Astrocyte of the spinal cord (primary cell): ENCODE data around the gene AURKA.
"Not testable (repeated sequence)": the region's sequence is repeated elsewhere in the genome, so short reads cannot be mapped to it uniquely, and the experiment has no call there.

Source experiments
- DNase-seq: peaks from one replicate; pipeline ENCODE4 v3.0.0; 2011; ENCODE audit warnings: low read depth, low spot score
- H3K4me3 ChIP-seq: 2 replicates; pipeline ENCODE4 v1.5.1; 2011; ENCODE audit warnings: low read depth, mild to moderate bottlenecking, low read length, moderate library complexity
- in situ Hi-C: cut with HindIII; loops from 2 replicates; pipeline ENCODE4 v1.10.0; 2017; ENCODE audit warnings: low sequenced_read_pairs
- TF ChIP-seq, protein P1 (sequence below): IDR thresholded peaks from 2 replicates; pipeline ENCODE4 v1.5.1; 2012; ENCODE audit warnings: low read depth, mild to moderate bottlenecking, low read length, inconsistent platforms

The AURKA gene

DNA sequence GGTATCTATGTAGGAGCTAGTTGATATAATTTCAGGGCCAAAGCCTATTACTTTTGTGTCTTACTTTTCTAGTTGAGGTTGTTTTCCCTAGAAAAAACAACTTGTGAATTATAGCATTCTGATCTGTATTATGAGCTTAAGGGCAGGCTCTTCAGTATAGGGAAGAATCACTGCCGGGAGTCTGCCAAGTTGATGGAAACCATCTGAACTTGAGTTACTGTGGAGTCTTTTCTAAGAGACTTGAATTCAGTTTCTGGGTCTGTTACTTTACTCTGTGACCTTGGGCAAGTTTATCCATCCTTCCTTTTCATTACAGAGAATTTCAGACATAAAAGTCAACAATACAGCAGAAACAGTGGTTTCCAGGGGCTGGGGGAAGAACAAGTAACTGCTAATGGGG, 17.9 kb upstream of the AURKA start:
- in situ Hi-C loops: no loop called here
- no peak for DNase-seq
- TF ChIP-seq, protein P1, sequence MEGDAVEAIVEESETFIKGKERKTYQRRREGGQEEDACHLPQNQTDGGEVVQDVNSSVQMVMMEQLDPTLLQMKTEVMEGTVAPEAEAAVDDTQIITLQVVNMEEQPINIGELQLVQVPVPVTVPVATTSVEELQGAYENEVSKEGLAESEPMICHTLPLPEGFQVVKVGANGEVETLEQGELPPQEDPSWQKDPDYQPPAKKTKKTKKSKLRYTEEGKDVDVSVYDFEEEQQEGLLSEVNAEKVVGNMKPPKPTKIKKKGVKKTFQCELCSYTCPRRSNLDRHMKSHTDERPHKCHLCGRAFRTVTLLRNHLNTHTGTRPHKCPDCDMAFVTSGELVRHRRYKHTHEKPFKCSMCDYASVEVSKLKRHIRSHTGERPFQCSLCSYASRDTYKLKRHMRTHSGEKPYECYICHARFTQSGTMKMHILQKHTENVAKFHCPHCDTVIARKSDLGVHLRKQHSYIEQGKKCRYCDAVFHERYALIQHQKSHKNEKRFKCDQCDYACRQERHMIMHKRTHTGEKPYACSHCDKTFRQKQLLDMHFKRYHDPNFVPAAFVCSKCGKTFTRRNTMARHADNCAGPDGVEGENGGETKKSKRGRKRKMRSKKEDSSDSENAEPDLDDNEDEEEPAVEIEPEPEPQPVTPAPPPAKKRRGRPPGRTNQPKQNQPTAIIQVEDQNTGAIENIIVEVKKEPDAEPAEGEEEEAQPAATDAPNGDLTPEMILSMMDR: no peak
- no peak overlapping the region for H3K4me3 ChIP-seq

DNA sequence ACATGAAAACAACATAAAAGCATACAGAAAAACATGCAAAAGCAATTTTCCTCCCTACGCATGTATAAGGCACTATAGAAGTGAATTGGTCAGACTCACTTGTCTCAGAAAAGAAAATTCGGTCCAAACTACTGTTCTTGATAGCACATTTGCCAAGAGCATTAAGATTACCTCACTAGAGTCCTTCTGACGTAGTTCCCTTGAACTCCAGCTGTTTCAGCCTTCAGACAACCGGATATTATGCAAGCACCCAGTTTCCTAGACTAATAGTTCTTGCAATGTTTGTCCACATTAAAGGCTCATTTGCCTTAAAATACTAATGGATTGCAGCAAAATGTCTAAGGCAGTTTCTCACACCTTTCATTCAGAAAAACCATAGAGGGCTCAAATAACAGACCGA, 17.5 kb upstream of the AURKA start:
- no peak for DNase-seq
- H3K4me3 ChIP-seq: no peak overlapping the region
- in situ Hi-C loops: no loop called here
- TF ChIP-seq, protein P1: no peak

DNA sequence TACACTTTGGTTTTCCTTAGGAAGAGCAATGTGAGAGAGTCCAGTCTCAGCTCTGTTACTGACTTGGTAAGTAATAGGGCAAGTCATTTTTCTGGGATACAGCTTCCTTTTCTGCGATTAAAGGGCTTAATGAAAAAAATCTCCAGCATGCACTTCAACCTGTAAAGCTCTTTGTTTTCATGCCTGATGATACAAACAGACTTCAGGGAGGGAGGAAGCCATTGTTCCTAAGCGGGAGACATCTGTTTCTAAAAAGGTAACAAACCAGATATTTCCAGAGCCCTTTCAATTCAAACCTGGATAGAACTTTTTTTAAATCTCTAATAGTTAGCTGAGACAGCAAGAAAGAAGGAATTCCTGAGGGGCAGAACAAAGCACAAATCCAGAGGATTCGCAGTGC, 14.9 kb upstream of the AURKA start:
- in situ Hi-C loops: no loop called here
- TF ChIP-seq, protein P1: no peak
- no peak overlapping the region for H3K4me3 ChIP-seq
- DNase-seq: no peak

DNA sequence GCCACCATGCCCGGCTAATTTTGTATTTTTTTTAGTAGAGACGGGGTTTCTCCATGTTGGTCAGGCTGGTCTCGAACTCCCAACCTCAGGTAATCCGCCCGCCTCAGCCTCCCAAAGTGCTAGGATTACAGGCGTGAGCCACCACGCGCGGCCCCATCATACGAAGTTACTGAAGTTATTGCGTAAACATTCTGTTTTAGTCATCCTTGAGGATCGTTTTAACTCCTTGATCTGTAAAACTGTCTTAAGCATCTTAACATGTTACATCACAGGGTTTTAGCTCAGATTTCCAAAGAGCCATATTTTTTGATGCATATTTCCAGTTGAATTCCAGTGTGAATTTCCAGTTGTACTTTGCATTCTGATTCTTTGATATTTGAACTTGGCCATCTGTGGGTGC, 13.3 kb upstream of the AURKA start:
- in situ Hi-C loops, DNase-seq, H3K4me3 ChIP-seq: not testable (repeated sequence)

DNA sequence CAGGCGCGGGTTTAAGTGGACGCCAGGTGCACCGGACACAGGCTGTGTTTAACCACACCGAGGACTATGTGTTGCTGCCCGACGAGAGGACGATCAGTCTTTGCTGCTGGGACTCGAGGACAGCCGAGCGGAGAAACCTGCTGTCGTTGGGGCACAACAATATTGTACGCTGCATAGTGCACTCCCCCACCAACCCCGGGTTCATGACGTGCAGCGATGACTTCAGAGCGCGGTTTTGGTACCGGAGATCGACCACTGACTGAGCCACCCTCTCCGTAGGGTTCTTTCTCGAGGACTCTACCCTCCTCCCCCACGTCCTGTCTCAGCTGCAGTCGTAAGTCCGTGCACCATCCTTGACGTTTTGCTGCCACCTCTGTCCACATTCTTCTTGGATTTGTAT, 11.4 kb upstream of the AURKA start:
- DNase-seq: no peak
- TF ChIP-seq, protein P1: no peak
- in situ Hi-C loops: no loop called here
- H3K4me3 ChIP-seq: no peak overlapping the region

DNA sequence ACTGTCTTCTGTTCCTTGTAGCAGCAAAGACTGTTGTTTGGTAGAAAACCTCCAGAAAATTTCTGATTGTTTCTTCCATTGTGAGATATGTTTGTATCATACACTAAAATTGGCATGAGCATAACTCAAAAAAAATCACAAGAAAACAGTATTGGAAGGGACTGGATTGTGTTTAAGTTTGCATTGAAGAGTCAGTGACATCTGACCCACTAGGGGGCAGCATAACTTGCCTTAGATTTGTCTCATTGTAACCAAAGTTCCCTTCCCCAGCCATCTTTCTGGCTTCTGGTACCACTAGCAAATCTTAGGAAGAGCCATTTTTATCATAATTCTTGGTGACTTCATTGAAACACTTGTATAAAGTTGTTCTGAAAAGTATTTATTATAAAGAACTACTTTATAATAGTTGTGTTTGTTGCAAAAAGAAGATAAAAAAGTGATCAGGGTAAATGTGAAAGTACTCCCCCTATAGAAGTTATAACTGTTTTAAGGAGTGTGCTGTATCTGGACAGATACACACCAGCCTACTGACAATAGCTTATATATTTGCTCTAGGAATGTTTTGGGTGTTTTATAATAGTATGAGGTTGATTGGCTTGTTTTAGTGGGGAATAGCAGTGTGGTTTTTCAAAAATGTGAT, 8.1 kb upstream of the AURKA start:
- TF ChIP-seq, protein P1: peak; percentile 77
- in situ Hi-C loops: no loop called here
- peak; percentile 80 for DNase-seq
- no peak overlapping the region for H3K4me3 ChIP-seq

DNA sequence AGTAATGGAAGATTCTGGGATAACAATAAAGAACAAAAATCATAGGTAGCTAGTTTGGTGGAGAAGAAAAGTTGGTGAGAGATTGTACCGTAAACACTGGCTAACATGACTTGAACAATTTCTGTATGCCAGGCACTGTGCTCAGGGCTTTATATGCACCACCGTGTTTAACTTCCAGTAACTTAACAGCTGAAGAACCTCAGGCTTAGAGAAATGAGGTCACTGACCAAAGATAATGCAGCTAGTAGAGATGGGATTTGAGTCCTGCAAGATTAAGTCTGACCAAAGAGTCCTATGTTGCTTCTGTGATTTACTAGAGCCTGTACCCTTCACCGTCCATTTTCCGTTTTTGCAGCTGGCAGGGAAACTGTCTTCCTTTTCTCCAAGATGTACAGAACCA, 3.2 kb upstream of the AURKA start:
- in situ Hi-C loops: no loop called here
- no peak overlapping the region for H3K4me3 ChIP-seq
- DNase-seq: no peak
- TF ChIP-seq, protein P1: no peak
